ENCODE measurements around the gene XRCC5.

DNA sequence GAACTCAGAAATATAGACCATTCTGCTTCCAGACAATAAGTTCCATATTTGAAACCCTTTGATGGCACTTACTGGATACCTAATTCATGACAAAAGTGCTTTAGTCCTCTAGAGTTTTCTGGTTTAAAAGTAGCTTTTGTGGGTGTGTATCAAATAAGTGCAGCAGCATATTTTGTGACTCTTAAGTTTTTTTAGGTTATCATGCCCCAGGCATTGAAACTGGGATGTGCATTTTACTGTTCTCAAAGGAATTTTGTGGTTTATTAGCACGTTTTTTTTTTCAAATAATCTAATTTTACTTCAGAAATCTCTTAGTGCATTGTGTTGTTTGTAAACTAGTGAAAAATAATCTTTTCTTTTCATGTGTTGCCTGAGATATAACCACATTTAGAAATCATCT lies 1.5 kb downstream of the XRCC5 start:
- TF ChIP-seq YY1 (IDR thresholded peaks at IDR 0.05; ENCODE audit: insufficient read depth, insufficient read length) (no peak), ZNF274 (IDR thresholded peaks at IDR 0.05; ENCODE audit: low read depth, low read length) (no peak), SUZ12 (IDR thresholded peaks at IDR 0.05; ENCODE audit: extremely low read depth, insufficient read depth, insufficient read length) (no peak)
